GM18861 (cell line): ENCODE data around the gene TBC1D5.
A peak's percentile ranks its signal among the peaks of the same experiment; 100 is the strongest.
"Not testable (repeated sequence)": the region's sequence is repeated elsewhere in the genome, so short reads cannot be mapped to it uniquely, and the experiment has no call there.

Experiments
- ATAC-seq: cut with Tn5 transposase; IDR thresholded peaks from one replicate; pipeline ENCODE4 v1.9.1; 2021; ENCODE audit not compliant: unreplicated experiment

The TBC1D5 gene

DNA sequence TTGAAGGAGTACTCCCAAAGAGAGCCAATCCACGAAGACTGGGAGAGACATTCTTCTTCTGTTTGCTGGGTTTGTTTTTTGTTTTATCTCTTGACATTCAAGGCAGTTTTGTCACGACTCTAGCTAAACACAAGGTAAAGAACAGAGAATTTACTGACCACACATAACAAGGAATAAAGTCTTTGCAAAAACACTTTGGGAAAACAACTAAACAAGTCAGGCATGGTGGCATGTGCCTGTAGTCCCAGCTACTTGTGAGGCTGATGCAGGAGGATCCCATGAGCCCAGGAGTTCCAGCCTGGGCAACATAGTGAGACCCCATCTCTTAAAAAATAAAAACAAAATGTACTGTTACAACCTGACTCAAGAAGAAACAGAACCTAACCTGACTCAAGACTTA is 28.0 kb downstream of the TBC1D5 start:
- no peak for ATAC-seq

- ATAC-seq = no peak
These were observed 33.1 kb downstream of the TBC1D5 start for GRCh38 chr3:17709236-17709810.

- ATAC-seq = no peak
These were observed 34.5 kb downstream of the TBC1D5 start for GRCh38 chr3:17707813-17708543.

- ATAC-seq = not testable (repeated sequence)
These were observed 36.4 kb downstream of the TBC1D5 start for GRCh38 chr3:17705991-17706390.

DNA sequence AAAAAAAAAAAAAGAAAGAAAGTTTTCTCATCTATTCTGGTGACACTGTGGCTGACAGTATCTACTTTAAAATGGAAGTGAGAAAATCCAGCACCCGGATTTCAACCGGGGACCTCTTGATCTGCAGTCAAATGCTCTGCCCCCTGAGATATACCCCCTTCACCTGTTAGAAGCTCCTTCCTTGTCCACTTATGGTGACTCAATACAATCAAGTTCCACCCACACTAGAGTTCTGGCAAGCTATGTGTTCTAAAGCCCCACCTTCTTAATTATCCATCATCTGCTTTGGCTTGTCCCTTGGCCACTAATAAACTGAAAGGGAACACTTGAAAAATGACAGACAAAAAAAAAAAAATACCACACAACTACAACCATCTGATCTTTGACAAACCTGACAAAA is 42.6 kb downstream of the TBC1D5 start:
- ATAC-seq = not testable (repeated sequence)

GRCh38 chr3:17695665-17696064 is 46.8 kb downstream of the TBC1D5 start:
- ATAC-seq = not testable (repeated sequence)

- not testable (repeated sequence) for ATAC-seq
These were observed 48.8 kb downstream of the TBC1D5 start for GRCh38 chr3:17693670-17693999.

DNA sequence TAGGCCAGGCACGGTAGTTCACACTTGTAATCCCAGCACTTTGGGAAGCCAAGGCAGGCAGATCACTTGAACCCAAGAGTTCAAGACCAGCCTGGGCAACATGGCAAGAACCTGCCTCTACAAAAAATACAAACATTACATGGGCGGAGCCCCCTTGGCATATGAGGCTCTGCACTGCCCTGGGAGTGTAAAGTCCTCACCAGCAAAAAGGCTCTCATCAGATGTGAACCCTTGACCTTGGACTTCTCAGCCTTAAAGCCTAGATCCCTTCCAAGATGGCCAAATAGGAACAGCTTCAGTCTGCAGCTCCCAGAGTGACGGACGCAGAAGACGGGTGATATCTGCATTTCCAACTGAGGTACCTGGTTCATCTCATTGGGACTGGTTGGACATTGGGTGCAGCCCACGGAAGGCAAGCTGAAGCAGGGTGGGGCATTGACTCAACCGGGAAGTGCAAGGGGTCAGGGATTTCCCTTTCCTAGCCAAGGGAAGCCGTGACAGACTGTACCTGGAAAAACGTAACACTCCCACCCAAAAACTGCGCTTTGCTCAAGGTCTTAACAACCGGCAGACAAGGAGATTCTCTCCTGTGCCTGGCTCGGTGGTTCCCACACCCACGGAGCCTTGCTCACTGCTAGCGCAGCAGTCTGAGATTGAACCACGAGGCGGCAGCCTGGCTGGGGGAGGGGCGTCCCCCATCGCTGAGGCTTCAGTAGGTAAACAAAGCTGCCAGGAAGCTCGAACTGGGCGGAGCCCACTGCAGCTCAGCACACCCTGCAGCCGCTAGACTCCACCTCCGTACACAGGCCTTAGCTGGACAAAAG is 49.4 kb downstream of the TBC1D5 start:
- not testable (repeated sequence) for ATAC-seq

GRCh38 chr3:17687566-17687965 is 54.9 kb downstream of the TBC1D5 start:
- ATAC-seq = no peak

DNA sequence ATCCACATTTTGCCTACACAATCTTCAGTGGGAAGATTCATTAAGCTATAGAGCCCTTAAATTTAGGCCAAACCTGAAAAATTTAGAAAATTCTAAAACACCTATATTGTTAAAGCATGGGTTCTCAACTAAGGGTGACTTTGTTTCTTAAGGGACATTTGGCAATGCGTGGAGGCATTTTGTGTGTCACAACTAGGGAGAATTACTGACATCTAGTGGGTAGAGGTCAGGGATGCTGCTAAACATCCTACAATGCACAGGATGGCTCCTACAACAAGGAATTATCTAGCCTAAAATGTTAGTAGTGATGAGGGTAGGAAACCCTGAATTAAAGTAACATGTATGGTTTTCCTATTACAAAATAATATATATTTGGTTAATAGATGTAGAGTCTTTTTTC is 55.8 kb downstream of the TBC1D5 start:
- no peak for ATAC-seq

- peak; percentile 42 for ATAC-seq
These were observed 58.8 kb downstream of the TBC1D5 start for GRCh38 chr3:17683542-17684207.

- ATAC-seq = no peak
These were observed 61.9 kb downstream of the TBC1D5 start for GRCh38 chr3:17680530-17680929.

DNA sequence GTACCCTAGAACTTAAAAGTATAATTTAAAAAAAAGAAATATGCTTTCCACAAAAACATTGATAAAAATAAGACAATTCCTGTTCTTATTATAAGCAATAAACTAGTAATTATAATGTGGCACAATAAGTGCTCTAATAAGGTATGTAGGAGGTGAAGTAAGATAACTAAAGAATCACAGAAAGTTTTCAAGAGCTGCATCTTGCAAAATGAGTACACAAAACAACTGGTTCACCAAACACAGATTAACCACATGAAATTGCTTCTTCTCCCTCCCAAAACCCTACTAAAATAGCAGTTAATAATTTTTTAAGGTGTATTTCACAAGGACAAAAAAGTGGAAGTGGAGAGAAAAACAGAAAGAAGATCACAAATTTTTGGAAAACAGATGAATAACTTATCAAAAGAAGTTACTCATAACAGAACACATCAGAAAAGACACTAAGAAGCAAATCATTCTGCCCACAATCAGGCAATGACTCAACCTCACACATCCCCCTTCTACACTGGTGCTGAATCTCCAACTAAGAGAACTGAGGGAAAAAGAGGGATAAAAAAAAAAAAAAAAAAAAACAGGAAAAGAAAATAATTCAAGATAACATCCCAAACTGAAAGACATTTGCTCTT is 64.2 kb downstream of the TBC1D5 start:
- ATAC-seq = peak; percentile 86

- no peak for ATAC-seq
These were observed 68.2 kb downstream of the TBC1D5 start for GRCh38 chr3:17674082-17674686.

- ATAC-seq = no peak
These were observed 69.9 kb downstream of the TBC1D5 start for GRCh38 chr3:17672506-17672905.

DNA sequence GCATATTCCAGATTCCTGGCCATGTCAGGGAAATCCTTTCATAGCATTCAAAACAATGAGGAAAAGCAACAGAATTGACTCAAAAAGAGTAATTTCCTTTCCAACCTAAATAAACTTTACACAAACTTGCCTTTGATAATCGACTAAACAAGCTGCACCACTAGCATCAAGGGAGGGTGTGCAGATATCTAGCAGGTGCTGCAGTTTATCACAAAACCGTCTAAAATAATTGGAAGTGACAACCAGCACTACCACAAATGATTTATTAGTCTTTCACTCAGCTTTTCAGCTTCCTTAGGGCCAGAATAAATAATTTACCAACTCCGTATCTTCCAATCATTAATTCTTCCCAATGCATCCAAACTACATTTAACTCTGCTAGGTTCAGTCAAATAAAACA is 71.7 kb downstream of the TBC1D5 start:
- no peak for ATAC-seq

- no peak for ATAC-seq
These were observed 77.5 kb downstream of the TBC1D5 start for GRCh38 chr3:17664923-17665322.

DNA sequence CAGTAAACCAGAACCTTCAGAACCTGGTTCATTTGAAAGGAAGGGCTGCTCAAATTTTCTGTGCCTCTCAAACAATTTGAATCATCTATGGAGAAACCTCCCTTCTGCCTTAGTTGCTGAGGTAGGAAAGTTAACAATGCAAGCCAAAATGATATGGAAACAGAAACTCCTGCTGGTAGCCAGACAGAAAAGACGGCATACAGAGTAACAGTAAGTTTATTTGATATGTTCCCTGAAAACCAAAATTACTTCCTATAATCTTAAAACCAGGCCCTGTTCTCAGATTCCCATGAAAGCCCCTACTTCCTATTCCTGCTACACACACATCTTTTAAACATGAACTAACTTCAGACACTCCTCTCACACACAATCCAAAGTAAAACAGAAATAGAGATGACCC is 86.2 kb downstream of the TBC1D5 start:
- no peak for ATAC-seq

- peak; percentile 48 for ATAC-seq
These were observed 86.7 kb downstream of the TBC1D5 start for GRCh38 chr3:17655743-17656142.

GRCh38 chr3:17649748-17650147 is 92.7 kb downstream of the TBC1D5 start:
- not testable (repeated sequence) for ATAC-seq
